NCI-H2227 (cell line): ENCODE data around the gene STK32B.

Source experiments
- DNase-seq: peaks from one replicate; lab custom pipeline; 2025; ENCODE audit not compliant: unreplicated experiment; lab: John Stamatoyannopoulos, UW

The STK32B gene

DNA sequence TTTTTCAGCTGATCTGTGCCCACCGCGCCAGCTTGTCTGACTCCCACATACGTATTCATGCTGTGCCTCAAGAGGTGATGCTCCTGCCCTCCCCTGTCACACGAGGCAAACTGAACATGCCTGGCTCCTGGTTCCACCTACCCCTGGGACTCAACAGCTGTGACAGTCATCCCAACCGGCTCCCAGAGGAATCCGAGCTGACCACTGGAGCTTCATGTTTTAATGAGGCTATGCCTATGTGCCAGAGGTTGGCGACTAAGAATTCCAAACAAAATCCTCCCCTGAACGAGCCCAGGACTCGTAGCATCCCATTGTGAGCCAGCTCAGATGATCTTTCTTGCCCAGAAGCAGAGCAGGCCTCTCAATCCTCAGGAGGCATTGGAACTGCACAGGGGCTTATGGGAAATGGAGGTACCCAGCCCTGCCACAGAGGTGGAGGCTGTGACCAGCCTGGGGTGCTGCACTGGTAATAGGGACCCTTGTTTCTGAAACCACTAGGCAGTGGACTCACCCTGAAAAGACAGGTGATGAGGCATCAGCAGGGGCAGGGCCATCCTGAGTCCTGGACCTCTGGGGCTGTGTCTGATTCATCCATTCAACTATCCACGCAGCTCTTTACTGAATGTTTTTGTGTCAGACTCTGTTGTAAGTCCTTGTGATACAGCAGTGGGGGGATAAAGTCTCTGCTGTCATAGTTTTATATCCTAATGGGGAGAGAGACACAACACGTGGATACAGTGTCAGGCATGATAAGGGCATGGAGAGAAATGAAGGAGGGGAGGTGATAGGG is 332.1 kb downstream of the STK32B start:
- no peak for DNase-seq

DNA sequence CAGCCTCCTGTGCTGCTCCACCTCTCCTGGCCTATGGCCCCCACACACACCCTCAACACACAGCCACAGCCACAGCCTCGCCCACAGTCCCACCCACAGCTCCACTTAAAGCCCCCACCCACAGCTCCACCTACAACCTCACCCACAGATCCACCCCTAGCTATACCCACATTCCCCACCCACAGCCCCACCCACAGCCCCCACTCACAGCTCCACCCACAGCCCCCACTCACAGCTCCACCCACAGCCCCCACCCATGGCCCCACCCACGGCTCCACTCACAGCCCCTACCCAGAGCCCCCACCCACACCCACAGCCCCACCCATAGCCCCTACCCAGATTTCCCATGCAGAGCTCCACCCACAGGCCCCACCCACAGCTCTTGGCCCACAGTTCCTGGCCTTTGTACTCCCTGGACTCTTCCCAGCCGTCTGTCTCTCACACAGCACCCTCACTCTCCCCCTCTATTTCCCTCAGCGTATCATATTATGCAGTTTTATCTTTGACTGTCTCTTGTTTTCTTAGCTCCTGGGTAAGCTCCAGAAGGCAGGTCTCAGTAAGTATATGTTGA is 334.5 kb downstream of the STK32B start:
- DNase-seq: no peak

- DNase-seq: no peak
Measured at GRCh38 chr4:5386921-5387320, 335.6 kb downstream of the STK32B start.

DNA sequence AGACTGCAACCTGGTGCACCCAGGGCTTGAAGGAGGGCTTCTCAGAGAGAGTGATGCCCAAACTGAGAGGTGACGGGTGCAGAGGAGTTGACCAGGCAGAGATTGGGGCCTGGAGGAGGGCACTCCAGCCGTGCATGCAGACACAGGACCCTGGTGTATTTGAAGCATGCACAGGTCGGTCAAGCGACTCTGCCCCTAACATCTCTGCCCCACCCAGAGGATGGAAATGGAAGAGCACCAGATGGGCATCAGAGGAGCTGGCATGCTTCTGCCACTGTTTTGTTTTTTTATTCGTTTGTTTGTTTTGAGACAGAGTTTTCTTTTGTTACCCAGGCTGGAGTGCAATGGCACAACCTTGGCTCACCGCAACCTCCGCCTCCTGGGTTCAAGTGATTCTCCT is 336.2 kb downstream of the STK32B start:
- no peak for DNase-seq

DNA sequence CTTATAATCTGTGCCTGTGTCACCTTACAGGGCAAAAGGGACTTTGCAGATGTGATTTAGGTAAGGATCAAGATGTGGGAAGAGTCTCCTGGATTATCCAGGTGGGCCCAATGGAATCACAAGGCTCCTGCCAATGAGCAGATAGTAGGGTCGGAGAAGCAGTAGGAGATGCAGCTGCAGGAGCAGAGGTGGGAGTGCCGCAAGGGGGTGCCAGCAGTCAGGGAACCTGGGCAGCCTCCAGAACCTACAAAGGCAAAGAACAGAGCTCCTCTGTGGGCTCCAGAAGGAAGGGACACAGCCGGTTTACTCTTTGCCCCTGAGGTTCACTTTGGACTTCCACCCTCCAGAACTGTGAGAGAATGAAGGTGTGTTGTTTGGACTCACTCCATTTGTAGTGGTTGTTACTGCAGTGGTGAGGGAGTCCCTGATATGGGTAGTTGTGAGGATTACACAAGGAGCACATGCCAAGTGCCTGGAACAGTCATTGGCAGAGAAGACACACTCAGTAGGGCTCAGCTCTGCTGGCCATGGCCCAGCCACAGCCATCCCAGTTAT is 338.6 kb downstream of the STK32B start:
- DNase-seq: no peak

- DNase-seq: no peak
Measured at GRCh38 chr4:5391492-5391891, 340.2 kb downstream of the STK32B start.

- no peak for DNase-seq
Measured at GRCh38 chr4:5393911-5394513, 342.7 kb downstream of the STK32B start.

GRCh38 chr4:5395781-5396180 is 344.5 kb downstream of the STK32B start:
- no peak for DNase-seq

DNA sequence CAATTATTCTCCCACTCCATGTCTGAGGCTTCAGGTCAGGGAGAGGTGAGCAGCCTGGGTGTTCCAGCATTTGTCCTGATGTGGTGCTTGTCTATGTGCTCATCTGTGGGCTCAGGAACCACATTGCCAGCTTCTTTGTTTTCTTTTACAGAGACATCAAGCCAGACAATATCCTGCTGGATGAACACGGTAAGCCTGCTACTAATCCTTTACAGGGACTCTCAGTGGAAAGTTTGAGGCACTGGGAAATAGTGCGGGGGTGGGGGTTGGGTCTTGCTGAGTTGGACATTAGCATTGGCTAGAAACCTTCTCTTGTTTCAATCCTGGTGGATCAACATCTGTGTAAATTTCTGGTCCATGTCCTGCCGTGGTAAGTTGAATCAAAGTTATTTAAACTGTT is 346.8 kb downstream of the STK32B start:
- DNase-seq: no peak

DNA sequence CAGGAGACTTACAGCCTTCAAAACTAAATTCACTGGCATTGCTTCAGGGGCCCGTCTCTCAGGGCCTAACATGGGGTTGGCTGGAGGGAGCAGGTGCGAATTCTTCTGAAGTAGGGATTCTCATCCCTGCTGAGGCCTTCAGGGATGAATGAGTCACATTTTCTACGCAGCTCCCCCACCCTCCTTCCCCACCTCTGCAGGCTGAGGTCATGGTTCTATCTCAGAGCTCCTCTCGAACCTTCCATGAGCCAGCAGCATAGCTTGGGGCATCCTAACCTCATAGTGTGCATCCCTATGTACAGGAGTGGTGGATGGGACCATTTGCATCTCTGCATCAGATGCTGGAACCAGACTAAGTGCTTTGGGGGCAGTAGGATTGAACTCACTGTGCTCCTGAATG is 347.8 kb downstream of the STK32B start:
- no peak for DNase-seq

GRCh38 chr4:5399790-5400421 is 348.6 kb downstream of the STK32B start:
- DNase-seq: no peak

GRCh38 chr4:5403746-5404497 is 352.6 kb downstream of the STK32B start:
- no peak for DNase-seq

GRCh38 chr4:5409237-5409636 is 358.0 kb downstream of the STK32B start:
- DNase-seq: no peak

DNA sequence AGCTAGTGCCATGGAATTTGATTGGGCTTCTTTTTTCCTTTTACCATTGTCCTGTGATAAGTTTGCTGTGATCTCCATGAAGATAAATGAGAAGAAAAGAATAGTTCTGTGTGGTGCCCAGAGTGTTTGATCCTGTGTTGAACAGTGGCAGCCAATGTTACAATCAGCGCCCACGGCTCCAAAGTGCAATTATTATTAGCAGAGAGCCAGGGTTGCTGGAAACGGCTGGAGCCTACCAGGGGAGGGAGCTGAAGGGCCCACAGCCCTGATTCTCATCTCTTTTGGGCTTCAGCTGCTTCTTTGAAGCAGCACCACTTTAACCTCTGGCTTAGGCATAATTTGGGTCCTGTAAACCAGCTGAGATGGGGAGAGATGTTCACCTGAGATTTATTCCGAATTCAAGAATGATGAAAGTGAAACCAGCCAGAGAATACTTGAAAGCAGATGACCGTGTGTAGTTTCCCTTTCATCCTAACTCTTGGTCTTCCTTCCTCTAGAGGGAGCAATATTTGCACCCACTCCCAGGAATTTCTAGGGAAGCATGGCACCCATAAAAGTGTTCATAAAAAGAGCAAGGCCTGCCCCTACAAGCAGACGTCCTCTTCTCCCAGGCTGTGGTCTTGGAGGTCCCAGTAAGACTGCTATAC is 358.8 kb downstream of the STK32B start:
- no peak for DNase-seq

- no peak for DNase-seq
Measured at GRCh38 chr4:5412296-5412695, 361.0 kb downstream of the STK32B start.

DNA sequence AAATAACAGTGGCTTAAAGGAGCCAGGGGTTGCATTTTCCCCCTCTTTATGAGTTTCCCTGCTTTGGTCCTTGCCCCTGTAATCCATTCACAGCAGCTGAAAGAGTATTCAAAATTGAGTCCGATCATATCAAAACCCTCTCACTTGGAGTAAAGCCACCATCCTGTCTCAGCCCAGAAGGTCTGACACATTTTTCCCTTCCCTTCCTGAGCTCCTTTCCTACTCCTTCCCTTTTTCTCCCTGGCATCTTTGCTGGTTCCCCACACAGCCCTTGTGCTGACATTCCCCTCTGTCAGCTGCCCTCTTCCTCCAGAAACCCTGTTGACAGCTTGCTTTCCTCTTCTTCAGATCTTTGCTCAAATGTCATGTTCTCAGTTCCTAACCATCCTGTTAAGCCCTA is 361.5 kb downstream of the STK32B start:
- DNase-seq: no peak

DNA sequence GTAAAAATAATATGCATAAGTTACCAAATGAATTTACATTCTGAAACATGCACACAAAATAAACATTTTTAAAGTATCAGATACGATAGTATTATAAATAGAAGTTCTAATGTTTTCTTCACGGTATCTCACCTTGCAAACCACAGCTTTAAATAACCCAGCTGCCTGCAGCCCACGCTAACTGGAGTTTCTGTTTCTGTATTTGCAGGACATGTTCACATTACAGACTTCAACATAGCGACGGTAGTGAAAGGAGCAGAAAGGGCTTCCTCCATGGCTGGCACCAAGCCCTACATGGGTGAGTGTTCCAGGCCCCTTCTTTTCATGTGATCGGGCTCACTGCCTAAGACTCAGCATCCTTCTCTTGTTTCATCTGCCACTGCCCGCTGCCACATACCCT is 365.4 kb downstream of the STK32B start:
- DNase-seq: no peak

- no peak for DNase-seq
Measured at GRCh38 chr4:5420266-5420665, 369.0 kb downstream of the STK32B start.

- DNase-seq: no peak
Measured at GRCh38 chr4:5421416-5421815, 370.1 kb downstream of the STK32B start.

GRCh38 chr4:5422195-5422594 is 370.9 kb downstream of the STK32B start:
- no peak for DNase-seq

DNA sequence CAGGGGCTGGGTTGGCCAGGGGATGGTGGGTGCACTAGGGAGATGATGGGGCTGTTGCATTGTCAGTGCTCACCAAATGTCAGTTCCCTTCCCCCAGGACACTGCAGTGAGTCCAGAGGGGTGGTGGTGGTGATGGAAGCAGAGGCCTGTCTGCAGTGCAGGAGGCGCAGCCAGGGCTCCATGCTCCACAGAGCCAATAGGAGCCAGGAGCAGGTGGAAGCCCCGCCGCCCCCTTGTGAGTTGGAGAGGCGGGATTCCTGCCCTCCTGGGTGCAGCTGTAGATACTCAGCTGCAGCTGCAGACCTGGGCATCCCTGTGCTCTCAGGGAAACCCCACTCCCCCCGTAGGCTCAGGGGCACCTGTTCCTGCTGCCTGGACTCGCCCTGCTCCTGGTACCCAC is 372.4 kb downstream of the STK32B start:
- no peak for DNase-seq
